Activated T-cell treated with anti-CD3 and anti-CD28 coated beads for 48 hours (primary cell): ENCODE results near the gene KRT33B.

ENCODE experiments used
- DNase-seq: peaks from one replicate; pipeline ENCODE4 v3.0.0-alpha.2; 2020; ENCODE audit warnings: low read depth

KRT33B gene

GRCh38 chr17:41325126-41325525 is 44.5 kb downstream of the KRT33B start:
- DNase-seq = no peak

GRCh38 chr17:41324180-41325075 is 45.2 kb downstream of the KRT33B start:
- no peak for DNase-seq

- no peak for DNase-seq
Observed at GRCh38 chr17:41322903-41323895, 46.4 kb downstream of the KRT33B start.

GRCh38 chr17:41322094-41322902 is 47.3 kb downstream of the KRT33B start:
- no peak for DNase-seq

- no peak for DNase-seq
Observed at GRCh38 chr17:41318231-41318630, 51.4 kb downstream of the KRT33B start.

- no peak for DNase-seq
Observed at GRCh38 chr17:41315814-41316445, 53.7 kb downstream of the KRT33B start.

- no peak for DNase-seq
Observed at GRCh38 chr17:41315204-41315794, 54.3 kb downstream of the KRT33B start, which contains the start of gene KRTAP17-1. Gene KRTAP17-1 (minus strand): TSS chr17:41315710. CDS start chr17:41315650, 60 bp downstream.
